Hepatocyte (in vitro differentiated cells): ENCODE data around the gene CFAP53. TPM values are rescaled to one million over a fixed set of nuclear protein-coding genes. Genes with fewer than 3 reads are reported as not detected.

Experiments used
- DNase-seq: peaks from one replicate; pipeline ENCODE4 v3.0.0-alpha.2; 2016; ENCODE audit warnings: low spot score
- H2AFZ ChIP-seq: fragments of 200-600 bp; sonication (generic); 2 replicates; pipeline ENCODE4 v1.6.0; 2016; ENCODE audit warnings: antibody characterized with exemption, mild to moderate bottlenecking
- H3K27ac ChIP-seq: fragments of 200-600 bp; sonication (generic); 2 replicates; pipeline ENCODE4 v1.5.1; 2016; ENCODE audit warnings: mild to moderate bottlenecking
- H3K27me3 ChIP-seq: fragments of 200-600 bp; sonication (generic); 2 replicates; pipeline ENCODE4 v1.6.1; 2016
- H3K36me3 ChIP-seq: fragments of 200-600 bp; sonication (generic); replicated peaks from 2 replicates; pipeline ENCODE4 v1.5.1; 2016; ENCODE audit warnings: low read depth; ENCODE audit not compliant: insufficient read depth
- H3K4me1 ChIP-seq: fragments of 200-600 bp; sonication (generic); 2 replicates; pipeline ENCODE4 v1.5.1; 2016; ENCODE audit warnings: mild to moderate bottlenecking, moderate library complexity; ENCODE audit not compliant: insufficient read depth
- H3K4me2 ChIP-seq: fragments of 200-600 bp; sonication (generic); 2 replicates; pipeline ENCODE4 v1.6.0; 2016
- H3K4me3 ChIP-seq: fragments of 200-600 bp; sonication (generic); 2 replicates; pipeline ENCODE4 v1.5.1; 2016; ENCODE audit warnings: mild to moderate bottlenecking
- H3K79me2 ChIP-seq: fragments of 200-600 bp; sonication (generic); 2 replicates; pipeline ENCODE4 v1.6.0; 2017; ENCODE audit warnings: mild to moderate bottlenecking
- H3K9me2 ChIP-seq: fragments of 200-600 bp; sonication (generic); replicated peaks from 2 replicates; pipeline ENCODE4 v1.6.0; 2017; ENCODE audit warnings: mild to moderate bottlenecking; ENCODE audit not compliant: insufficient read depth
- H3K9me3 ChIP-seq: fragments of 200-600 bp; sonication (generic); 2 replicates; pipeline ENCODE4 v1.5.1; 2016; ENCODE audit warnings: low read depth, mild to moderate bottlenecking
- H4K20me1 ChIP-seq: fragments of 200-600 bp; sonication (generic); 2 replicates; pipeline ENCODE4 v1.6.0; 2016; ENCODE audit warnings: mild to moderate bottlenecking; ENCODE audit not compliant: insufficient read depth, poor library complexity, severe bottlenecking
- CTCF ChIP-seq: fragments of 200-600 bp; sonication (generic); IDR thresholded peaks from 2 replicates; pipeline ENCODE4 v1.5.1; 2016; ENCODE audit warnings: antibody characterized with exemption, mild to moderate bottlenecking; ENCODE audit not compliant: poor library complexity
- EZH2 ChIP-seq: fragments of 200-600 bp; sonication (generic); IDR thresholded peaks from 2 replicates; pipeline ENCODE4 v1.6.1; 2016; ENCODE audit warnings: antibody characterized with exemption, mild to moderate bottlenecking, borderline replicate concordance
- EZH2phosphoT487 ChIP-seq: fragments of 200-600 bp; sonication (generic); IDR thresholded peaks from one replicate; pipeline ENCODE4 v1.6.1; 2018; ENCODE audit warnings: antibody characterized with exemption, mild to moderate bottlenecking, low read depth, moderate library complexity; ENCODE audit not compliant: unreplicated experiment, severe bottlenecking
- WGBS: methylation state at CpG from one replicate; pipeline ENCODE4 v1.1.6; 2016; ENCODE audit warnings: low lambda C conversion rate; ENCODE audit errors: missing lambda C conversion rate; 5-methylcytosine and 5-hydroxymethylcytosine counted together
- polyA plus RNA-seq: library from polyadenylated mRNA; unstranded; fragments of >200 nt; fragmentation: Nextera tagmentation; extraction: Ambion mirVana; gene quantifications from 2 replicates; pipeline ENCODE4 v1.2.1, GENCODE V29; 2016
- total RNA-seq: library from RNA; depleted of rRNA; stranded (reverse); fragments of >200 nt; gene quantifications from 2 replicates; pipeline ENCODE4 v1.2.3, GENCODE V29; 2014

Gene CFAP53
- total and polyA plus RNA-seq, 2 experiments from 2014 or later: 0.50 to 0.86 TPM

DNA sequence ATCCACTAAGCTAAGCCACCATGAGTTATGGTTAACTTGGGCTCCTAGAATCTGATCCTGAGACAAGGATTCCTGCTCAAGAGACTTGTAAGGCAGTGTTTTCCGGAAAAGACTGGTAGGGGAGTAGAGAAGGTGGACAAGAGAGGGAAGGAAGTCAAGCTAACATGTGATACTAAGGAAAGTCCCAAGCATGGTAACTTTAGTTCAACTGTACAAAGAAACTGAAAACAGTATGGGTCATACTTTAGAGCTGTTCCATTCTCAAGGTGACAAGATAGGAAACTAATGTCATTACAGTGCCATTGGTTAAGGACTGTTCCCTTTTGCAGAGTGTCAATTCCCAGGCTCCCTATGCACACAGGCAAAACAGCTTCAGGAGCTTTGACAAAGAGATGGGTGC, 77.1 kb downstream of the CFAP53 start:
- WGBS: 85% methylated on average over 1 of the region's 1 CpG
- Histone ChIP-seq H2AFZ (no peak overlapping the region), H3K79me2 (peaks cover 89% of the 10 kb centered on the region), H3K9me3 (no peaks in the 10 kb centered on the region), H3K27ac (no peak overlapping the region), H3K27me3 (peaks cover 9% of the 10 kb centered on the region), H4K20me1 (peaks cover 7% of the 10 kb centered on the region), H3K4me2 (no peak overlapping the region), H3K4me3 (no peak overlapping the region), H3K4me1 (no peaks in the 10 kb centered on the region), H3K36me3 (no peaks in the 10 kb centered on the region), H3K9me2 (no peaks in the 10 kb centered on the region)
- TF ChIP-seq EZH2phosphoT487: no peak
- TF ChIP-seq EZH2: no peak
- no peak for TF ChIP-seq CTCF
- no peak for DNase-seq

DNA sequence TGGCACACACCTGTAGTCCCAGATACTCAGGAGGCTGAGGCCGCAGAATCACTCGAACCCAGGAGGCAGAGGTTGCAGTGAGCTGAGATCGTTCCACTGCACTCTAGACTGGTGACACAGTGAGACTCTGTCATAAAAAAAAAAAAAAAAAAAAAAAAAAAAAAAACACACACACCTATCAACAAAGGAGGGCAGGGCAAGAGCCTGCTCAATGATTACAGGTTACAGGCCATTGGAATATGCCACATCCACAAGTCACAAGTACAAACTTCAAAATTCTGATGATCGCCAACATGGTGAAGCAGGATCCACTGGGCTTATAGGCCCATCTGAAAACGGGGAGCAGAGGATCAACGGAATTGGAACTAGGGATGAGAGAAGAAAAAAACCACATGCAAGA, 77.6 kb downstream of the CFAP53 start:
- no peak overlapping the region for H3K4me3 ChIP-seq
- no peaks in the 10 kb centered on the region for H3K4me1 ChIP-seq
- no peak for DNase-seq
- H3K27ac ChIP-seq: no peak overlapping the region
- no peak overlapping the region for H2AFZ ChIP-seq
- H3K4me2 ChIP-seq: no peak overlapping the region
- TF ChIP-seq EZH2 (no peak), EZH2phosphoT487 (no peak), CTCF (no peak)
- no peaks in the 10 kb centered on the region for H3K9me2 ChIP-seq
- no peaks in the 10 kb centered on the region for H3K36me3 ChIP-seq
- H3K27me3 ChIP-seq: peaks cover 9% of the 10 kb centered on the region
- no peaks in the 10 kb centered on the region for H3K9me3 ChIP-seq
- H4K20me1 ChIP-seq: peaks cover 7% of the 10 kb centered on the region
- H3K79me2 ChIP-seq: peaks cover 89% of the 10 kb centered on the region
- whole genome bisulfite sequencing: 85% methylated on average over 6 of the region's 6 CpGs

DNA sequence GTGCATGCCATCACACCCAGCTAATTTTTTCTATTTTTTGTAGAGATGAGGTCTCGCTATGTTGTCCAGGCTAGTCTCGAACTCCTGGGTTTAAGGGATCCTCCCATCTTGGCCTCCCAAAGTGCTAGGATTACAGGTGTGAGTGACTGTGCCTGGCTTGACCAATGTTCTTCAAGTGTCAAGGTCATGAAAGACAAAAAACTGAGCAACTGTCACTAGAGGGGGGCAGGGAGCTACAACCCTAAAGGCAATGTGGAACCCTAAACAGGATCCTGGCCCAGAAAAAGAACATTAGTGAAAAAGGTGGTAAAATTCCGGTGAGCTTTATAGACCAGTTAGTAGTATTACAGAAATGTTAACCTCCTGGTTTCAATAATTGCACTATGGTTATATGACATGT, 78.6 kb downstream of the CFAP53 start:
- Histone ChIP-seq H3K27ac (no peak overlapping the region), H3K4me2 (no peak overlapping the region), H3K4me1 (no peaks in the 10 kb centered on the region), H3K9me2 (no peaks in the 10 kb centered on the region), H3K27me3 (peaks cover 5% of the 10 kb centered on the region), H3K79me2 (peaks cover 95% of the 10 kb centered on the region), H3K9me3 (no peaks in the 10 kb centered on the region), H3K4me3 (no peak overlapping the region), H3K36me3 (no peaks in the 10 kb centered on the region), H4K20me1 (peaks cover 7% of the 10 kb centered on the region), H2AFZ (no peak overlapping the region)
- no peak for DNase-seq
- TF ChIP-seq EZH2phosphoT487: no peak
- no peak for TF ChIP-seq CTCF
- TF ChIP-seq EZH2: no peak
- WGBS: 96% methylated on average over 3 of the region's 3 CpGs

DNA sequence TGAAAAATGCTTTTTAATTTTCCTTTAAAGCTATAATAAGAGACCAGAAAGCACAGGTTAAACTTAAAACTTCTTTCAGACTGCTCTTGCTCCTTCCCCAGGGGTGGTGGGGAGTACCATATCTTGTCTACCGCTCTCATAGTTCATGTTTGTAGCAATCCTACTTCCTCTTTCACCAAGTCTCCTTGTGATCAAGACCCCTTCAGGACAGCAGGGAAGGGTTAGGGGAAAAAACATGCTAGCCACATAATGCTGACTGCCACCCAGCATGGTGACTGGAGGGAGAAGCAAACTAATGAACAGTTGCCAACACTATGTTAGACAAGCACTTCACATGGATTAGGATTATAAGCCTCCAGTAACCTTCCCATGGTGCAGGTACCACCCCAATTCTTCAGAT, 79.9 kb downstream of the CFAP53 start:
- no peak for TF ChIP-seq CTCF
- TF ChIP-seq EZH2phosphoT487: no peak
- no peak for TF ChIP-seq EZH2
- no peak for DNase-seq
- H3K9me2 ChIP-seq: no peaks in the 10 kb centered on the region
- no peaks in the 10 kb centered on the region for H3K4me1 ChIP-seq
- peaks cover 4% of the 10 kb centered on the region for H3K27me3 ChIP-seq
- H3K4me2 ChIP-seq: no peak overlapping the region
- H3K4me3 ChIP-seq: no peak overlapping the region
- H3K27ac ChIP-seq: no peak overlapping the region
- no peaks in the 10 kb centered on the region for H3K9me3 ChIP-seq
- 96% methylated on average over 1 of the region's 1 CpG for WGBS
- peaks cover 7% of the 10 kb centered on the region for H4K20me1 ChIP-seq
- peaks cover 96% of the 10 kb centered on the region for H3K79me2 ChIP-seq
- no peak overlapping the region for H2AFZ ChIP-seq
- H3K36me3 ChIP-seq: no peaks in the 10 kb centered on the region
